GM21825 (cell line): ENCODE data around the gene CDCA5.
"Not testable (repeated sequence)": the region's sequence is repeated elsewhere in the genome, so short reads cannot be mapped to it uniquely, and the experiment has no call there.

ENCODE experiments used
- ATAC-seq: cut with Tn5 transposase; IDR thresholded peaks from one replicate; pipeline ENCODE4 v1.9.1; 2021; ENCODE audit warnings: mild to moderate bottlenecking, moderate library complexity; ENCODE audit not compliant: unreplicated experiment

Gene CDCA5

GRCh38 chr11:65119670-65119995 is 35.8 kb upstream of the CDCA5 start:
- ATAC-seq: no peak

GRCh38 chr11:65118891-65119669 is 35.2 kb upstream of the CDCA5 start:
- ATAC-seq: not testable (repeated sequence)

- ATAC-seq: no peak
These were observed 34.4 kb upstream of the CDCA5 start for GRCh38 chr11:65118097-65118837.

DNA sequence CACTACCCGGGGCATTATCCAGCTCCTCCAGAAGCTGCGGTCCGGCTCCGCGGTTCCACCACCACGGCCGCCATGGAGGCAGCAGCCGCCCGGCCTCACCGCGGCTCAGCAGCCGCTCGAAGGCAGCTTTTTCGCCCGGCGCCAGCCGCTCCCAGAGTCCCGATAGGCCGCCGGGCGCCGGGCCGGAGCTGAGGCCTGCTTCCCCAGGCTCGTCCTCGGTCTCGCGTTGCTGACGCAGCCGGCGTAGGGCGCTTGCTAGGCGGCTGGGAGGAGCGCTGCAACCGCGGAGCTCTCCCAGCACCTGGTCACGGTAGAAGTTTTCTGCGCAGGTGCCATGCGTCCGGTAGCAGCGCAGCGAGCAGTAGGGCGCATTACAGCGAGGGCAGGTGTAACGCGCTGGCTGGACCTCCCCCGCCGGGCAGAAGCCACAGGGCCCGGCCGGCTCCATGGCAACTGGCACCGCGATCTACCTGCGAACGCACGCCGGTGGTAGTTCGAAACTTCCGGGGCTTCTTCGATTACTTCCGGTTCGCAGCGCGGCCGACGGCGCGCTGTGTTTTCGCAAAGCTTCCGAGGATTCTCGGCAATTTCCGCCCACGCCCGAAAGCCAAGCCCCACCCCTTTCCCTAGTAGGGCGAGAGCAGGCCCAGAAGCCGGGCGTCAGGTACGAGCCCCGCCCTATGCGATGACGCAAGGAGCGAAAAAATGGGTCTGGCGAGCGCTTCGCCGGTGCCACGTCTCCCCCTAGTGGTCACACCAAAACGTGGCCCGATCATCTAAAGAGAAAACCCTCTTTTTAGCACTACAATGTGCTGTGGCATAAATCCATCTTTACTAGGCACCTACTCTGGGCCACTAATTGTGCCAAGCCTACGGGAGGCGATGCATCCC is 33.6 kb upstream of the CDCA5 start, which contains the start of gene ZNHIT2:
Gene ZNHIT2 (minus strand): TSS at position 496 of the 891 bp plus-strand sequence. CDS start 48 bp downstream, at position 448.
- ATAC-seq: peak; percentile 49

DNA sequence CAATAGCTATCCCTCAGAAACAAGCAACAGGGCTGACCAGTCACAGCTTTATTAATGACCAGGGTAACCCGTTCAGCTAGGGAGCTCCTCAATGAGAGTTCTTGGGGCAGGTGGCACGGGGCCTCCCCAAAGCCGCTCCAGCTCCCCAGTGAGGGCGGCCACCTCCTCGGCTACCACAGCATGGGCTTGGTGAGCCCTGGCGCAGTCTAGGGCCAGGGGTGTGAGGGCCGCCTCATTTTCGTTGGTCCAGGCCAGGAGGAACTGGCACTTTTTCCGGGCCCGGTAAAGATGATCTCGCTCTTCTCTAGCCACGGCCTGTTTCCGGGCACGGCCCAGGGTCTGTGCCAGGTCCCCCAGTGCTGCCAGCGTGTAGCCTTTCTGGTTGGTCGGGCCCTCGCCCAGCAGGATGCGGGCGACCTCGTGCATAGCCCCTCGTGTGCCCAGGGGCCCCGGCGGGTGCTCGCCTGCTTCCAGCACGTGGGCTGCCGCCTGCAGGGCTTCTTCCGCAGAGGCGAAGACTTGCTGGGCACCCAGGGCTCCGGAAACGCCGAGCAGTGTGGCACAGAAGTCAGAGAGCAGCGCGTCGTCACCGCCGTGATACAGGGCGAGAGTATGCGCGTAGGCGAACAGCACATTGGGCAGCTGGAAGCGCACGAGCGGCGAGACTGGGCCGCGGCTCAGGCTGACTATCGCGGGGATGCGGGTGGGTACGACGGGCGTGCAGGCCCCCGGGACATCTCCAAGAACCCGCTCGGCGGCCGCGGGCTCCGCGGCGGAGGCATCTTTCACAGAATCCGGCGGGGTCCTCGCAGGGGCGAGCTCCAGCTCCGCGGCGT is 32.7 kb upstream of the CDCA5 start:
- ATAC-seq: no peak

GRCh38 chr11:65115361-65116082 is 31.7 kb upstream of the CDCA5 start:
- no peak for ATAC-seq

GRCh38 chr11:65114538-65115171 is 30.8 kb upstream of the CDCA5 start:
- no peak for ATAC-seq

DNA sequence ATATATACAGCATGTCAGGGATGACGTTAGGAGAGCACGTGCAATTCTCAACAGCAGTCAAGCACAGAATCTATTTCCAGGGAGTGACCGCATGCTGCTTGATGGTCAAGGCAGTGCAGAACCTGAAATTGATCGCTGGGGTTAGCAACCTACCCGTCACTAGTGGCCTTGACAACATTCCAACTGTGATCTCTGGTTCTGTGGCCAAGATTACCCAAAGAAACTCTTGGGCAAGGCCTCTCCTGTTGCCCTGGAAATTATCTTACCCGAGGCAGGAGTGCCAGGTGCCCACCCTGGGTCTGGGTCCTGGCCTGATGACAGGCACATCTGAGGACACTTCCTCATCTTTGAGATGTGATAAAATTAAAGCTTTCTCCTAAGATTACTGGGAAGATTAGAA is 30.0 kb upstream of the CDCA5 start:
- no peak for ATAC-seq

GRCh38 chr11:65113361-65113756 is 29.5 kb upstream of the CDCA5 start:
- ATAC-seq: no peak

DNA sequence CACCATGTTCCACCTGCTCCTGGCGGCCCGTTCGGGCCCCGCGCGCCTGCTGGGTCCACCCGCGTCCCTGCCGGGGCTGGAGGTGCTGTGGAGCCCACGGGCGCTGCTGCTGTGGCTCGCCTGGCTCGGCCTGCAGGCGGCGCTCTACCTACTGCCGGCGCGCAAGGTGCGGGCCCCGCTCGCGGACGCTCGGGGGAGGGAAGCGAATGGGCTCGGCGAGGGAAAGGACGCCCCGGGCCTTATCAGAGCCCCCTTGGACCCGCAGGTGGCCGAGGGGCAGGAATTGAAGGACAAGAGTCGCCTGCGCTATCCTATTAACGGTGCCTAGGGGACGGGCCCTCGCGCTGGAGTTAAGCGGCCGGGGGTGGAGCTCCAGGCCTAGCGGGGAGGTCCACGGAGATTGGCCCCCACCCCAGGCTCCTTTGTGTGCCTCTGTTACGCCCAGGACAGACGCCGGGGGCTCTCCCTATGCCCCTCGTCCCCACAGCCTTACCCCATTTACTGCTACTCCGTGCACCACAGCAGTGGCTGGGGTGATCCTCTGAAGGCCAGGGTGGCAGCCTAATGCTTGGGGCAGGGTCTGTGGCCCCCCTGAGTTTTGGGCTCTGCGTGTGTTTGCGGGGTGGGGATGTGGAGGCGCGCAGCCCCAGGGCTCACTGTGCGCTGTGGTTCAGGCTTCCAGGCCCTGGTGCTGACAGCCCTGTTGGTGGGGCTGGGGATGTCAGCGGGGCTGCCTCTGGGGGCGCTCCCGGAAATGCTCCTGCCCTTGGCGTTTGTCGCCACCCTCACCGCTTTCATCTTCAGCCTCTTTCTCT is 28.9 kb upstream of the CDCA5 start:
- peak; percentile 29 for ATAC-seq

- ATAC-seq: no peak
These were observed 28.1 kb upstream of the CDCA5 start, which contains the start of gene TM7SF2 for GRCh38 chr11:65111744-65112545. TSS of gene TM7SF2 (plus strand) at chr11:65111872. CDS start at chr11:65112016, 144 bp downstream.

GRCh38 chr11:65111159-65111743 is 27.4 kb upstream of the CDCA5 start:
- ATAC-seq: no peak

DNA sequence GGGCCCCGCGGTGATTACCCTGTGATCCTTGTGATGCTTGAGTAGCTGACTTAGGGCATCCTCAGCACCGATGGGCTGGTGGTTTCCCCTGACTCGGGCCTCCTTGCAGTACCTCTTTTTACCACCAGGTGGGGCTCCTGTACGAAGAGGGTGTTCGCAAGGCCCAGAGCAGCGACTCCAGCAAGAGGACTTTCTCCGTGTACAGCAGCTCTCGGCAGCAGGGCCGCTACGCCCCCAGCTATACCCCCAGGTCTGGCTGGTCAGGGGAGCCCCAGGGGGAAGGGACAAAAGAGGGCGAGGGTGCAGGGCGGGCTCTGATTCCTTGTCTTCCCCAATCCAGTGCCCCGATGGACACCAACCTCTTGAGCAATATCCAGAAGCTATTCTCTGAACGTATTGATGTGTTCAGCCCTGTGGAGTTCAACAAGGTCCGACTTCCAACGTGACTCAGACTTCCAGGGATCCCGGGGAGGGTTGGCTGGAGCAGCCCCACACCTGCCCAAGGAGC is 26.6 kb upstream of the CDCA5 start:
- peak; percentile 31 for ATAC-seq

- ATAC-seq: no peak
These were observed 25.7 kb upstream of the CDCA5 start for GRCh38 chr11:65109231-65110198.

GRCh38 chr11:65108469-65109123 is 24.8 kb upstream of the CDCA5 start:
- ATAC-seq: no peak
